Colonic mucosa (tissue), 4 donors: ENCODE data around the gene LAMA4. TPM values are rescaled to one million over a fixed set of nuclear protein-coding genes. Genes with fewer than 3 reads are reported as not detected.

Experiments
- DNase-seq: peaks from one replicate; pipeline ENCODE4 v3.0.0-alpha.2; 2020
- H3K27ac ChIP-seq: fragments of 200-600 bp; one replicate; pipeline ENCODE4 v1.8.0; 2021
- H3K27me3 ChIP-seq: fragments of 200-600 bp; one replicate; pipeline ENCODE4 v1.8.0; 2021
- H3K36me3 ChIP-seq: fragments of 200-600 bp; one replicate; pipeline ENCODE4 v1.8.0; 2021
- H3K4me1 ChIP-seq: fragments of 200-600 bp; one replicate; pipeline ENCODE4 v1.8.0; 2021; ENCODE audit warnings: mild to moderate bottlenecking
- H3K4me3 ChIP-seq: fragments of 200-600 bp; one replicate; pipeline ENCODE4 v1.8.0; 2021
- H3K9ac ChIP-seq, 2 donors: one replicate each; pipeline ENCODE4 v1.7.0; 2013; ENCODE audit warnings: control low read depth in 2 of 2, low read depth in 2 of 2, low read length in 2 of 2
- H3K9me3 ChIP-seq: fragments of 200-600 bp; one replicate; pipeline ENCODE4 v1.8.0; 2021
- CTCF ChIP-seq: fragments of 200-600 bp; IDR thresholded peaks from one replicate; pipeline ENCODE4 v1.8.0; 2022; ENCODE audit warnings: antibody characterized with exemption, mild to moderate bottlenecking
- intact Hi-C: fragments of 100-400 bp; cut with DNase I; formaldehyde crosslinking; loops from one replicate; pipeline ENCODE4 v1.14.1; 2022
- total RNA-seq, 2 donors: library from RNA; stranded (reverse); fragmentation: NEBNext Ultra II Directional in 1 of 2; extraction: Animal tissue kit (Norgen Biotek cat#: 25700) in 1 of 2; gene quantifications; one replicate each; pipeline ENCODE4 v1.2.1, GENCODE V29; 2021
- donor health status: healthy.
- donor health status: DM: no; HTN: no; CAD: no.
- donor health status: DM: no; HTN: no; CAD: no.

LAMA4 gene
- total RNA-seq, 2 donors from 2014 or later, result 15.8 to 35.1 TPM

- H3K36me3 ChIP-seq, result no peaks in the 10 kb centered on the region
- H3K27ac ChIP-seq, result no peak overlapping the region
- no peaks in the 10 kb centered on the region for H3K9me3 ChIP-seq
- DNase-seq, result no peak
- intact Hi-C loops, result no loop called here
- no peak overlapping the region for H3K4me3 ChIP-seq
- no peak for TF ChIP-seq CTCF
- no peaks in the 10 kb centered on the region for H3K4me1 ChIP-seq
- no peaks in the 10 kb centered on the region for H3K27me3 ChIP-seq
- H3K9ac ChIP-seq, result no peak overlapping the region
Measured at GRCh38 chr6:112296694-112297093, 42.3 kb upstream of the LAMA4 start.

GRCh38 chr6:112296122-112296521 lies 41.8 kb upstream of the LAMA4 start:
- intact Hi-C loops, result no loop called here
- TF ChIP-seq CTCF, result no peak
- H3K9me3 ChIP-seq, result no peaks in the 10 kb centered on the region
- no peak overlapping the region for H3K4me3 ChIP-seq
- no peak overlapping the region for H3K9ac ChIP-seq
- no peaks in the 10 kb centered on the region for H3K4me1 ChIP-seq
- H3K36me3 ChIP-seq, result no peaks in the 10 kb centered on the region
- DNase-seq, result no peak
- H3K27ac ChIP-seq, result no peak overlapping the region
- no peaks in the 10 kb centered on the region for H3K27me3 ChIP-seq

GRCh38 chr6:112291161-112291762 lies 36.9 kb upstream of the LAMA4 start:
- no peak for DNase-seq
- intact Hi-C loops, result no loop called here
- H3K27me3 ChIP-seq, result no peaks in the 10 kb centered on the region
- no peaks in the 10 kb centered on the region for H3K36me3 ChIP-seq
- no peaks in the 10 kb centered on the region for H3K9me3 ChIP-seq
- H3K27ac ChIP-seq, result no peak overlapping the region
- TF ChIP-seq CTCF, result no peak
- H3K9ac ChIP-seq, result no peak overlapping the region
- H3K4me1 ChIP-seq, result no peaks in the 10 kb centered on the region
- H3K4me3 ChIP-seq, result no peak overlapping the region

- peak; percentile 43 for DNase-seq
- Histone ChIP-seq H3K4me3 (no peak overlapping the region), H3K9me3 (no peaks in the 10 kb centered on the region), H3K4me1 (no peaks in the 10 kb centered on the region), H3K9ac (no peak overlapping the region), H3K27ac (peak overlapping the region; percentile 45), H3K36me3 (no peaks in the 10 kb centered on the region), H3K27me3 (no peaks in the 10 kb centered on the region)
- intact Hi-C loops, result no loop called here
- TF ChIP-seq CTCF, result no peak
Measured at GRCh38 chr6:112289038-112289566, 34.7 kb upstream of the LAMA4 start.

GRCh38 chr6:112288475-112288874 lies 34.1 kb upstream of the LAMA4 start:
- H3K4me3 ChIP-seq, result no peak overlapping the region
- no peaks in the 10 kb centered on the region for H3K36me3 ChIP-seq
- intact Hi-C loops, result no loop called here
- no peak overlapping the region for H3K27ac ChIP-seq
- no peak for TF ChIP-seq CTCF
- no peaks in the 10 kb centered on the region for H3K4me1 ChIP-seq
- no peak for DNase-seq
- H3K9me3 ChIP-seq, result no peaks in the 10 kb centered on the region
- H3K9ac ChIP-seq, result no peak overlapping the region
- no peaks in the 10 kb centered on the region for H3K27me3 ChIP-seq
